Aorta (tissue), 5 donors: ENCODE measurements around the gene ZBTB8B. TPM values are rescaled to one million over a fixed set of nuclear protein-coding genes. Genes with fewer than 3 reads are reported as not detected.
"Not testable (repeated sequence)": the region's sequence is repeated elsewhere in the genome, so short reads cannot be mapped to it uniquely, and the experiment has no call there.

ENCODE experiments used
- ATAC-seq: fragments of 200-7000 bp; cut with Tn5 transposase; one replicate; pipeline ENCODE4 v1.9.1; 2022; ENCODE audit warnings: moderate library complexity; ENCODE audit not compliant: low FRiP score
- DNase-seq, 2 donors: peaks; one replicate each; pipeline ENCODE4 v3.0.0-alpha.2; 2020
- H3K27ac ChIP-seq, 2 donors: one replicate each; pipeline ENCODE4 v1.5.1; 2013; ENCODE audit warnings: low read length in 2 of 2, mild to moderate bottlenecking in 2 of 2, moderate library complexity in 2 of 2, control low read depth in 1 of 2, inconsistent platforms in 1 of 2, low read depth in 1 of 2
- H3K27me3 ChIP-seq, 2 donors: one replicate each; pipeline ENCODE4 v1.6.1; 2013; ENCODE audit warnings: control low read depth in 1 of 2, low read length in 1 of 2, mild to moderate bottlenecking in 1 of 2, moderate library complexity in 1 of 2; ENCODE audit not compliant: insufficient read depth in 2 of 2, control insufficient read depth in 1 of 2
- H3K36me3 ChIP-seq, 2 donors: one replicate each; pipeline ENCODE4 v1.6.1; 2013; ENCODE audit warnings: control low read depth in 1 of 2, low read length in 1 of 2, mild to moderate bottlenecking in 1 of 2; ENCODE audit not compliant: insufficient read depth in 2 of 2, control insufficient read depth in 1 of 2
- H3K4me1 ChIP-seq, 2 donors: one replicate each; pipeline ENCODE4 v1.6.1; 2013; ENCODE audit warnings: low read length in 2 of 2, control low read depth in 1 of 2, mild to moderate bottlenecking in 1 of 2, moderate library complexity in 1 of 2; ENCODE audit not compliant: insufficient read depth in 2 of 2, control insufficient read depth in 1 of 2
- H3K4me3 ChIP-seq, 2 donors: one replicate each; pipeline ENCODE4 v1.5.1; 2013; ENCODE audit warnings: low read length in 2 of 2, control low read depth in 1 of 2, mild to moderate bottlenecking in 1 of 2
- H3K9me3 ChIP-seq: one replicate; pipeline ENCODE4 v1.6.1; 2013; ENCODE audit warnings: mild to moderate bottlenecking, low read length; ENCODE audit not compliant: control insufficient read depth
- WGBS, 2 donors: extraction: QIAGEN DNeasy Blood & Tissue Kit; methylation state at CpG; one replicate each; pipeline ENCODE4 v1.1.7; 2013; 5-methylcytosine and 5-hydroxymethylcytosine counted together
- intact Hi-C, 2 donors: fragments of 100-400 bp; cut with DNase I; formaldehyde crosslinking; loops; one replicate each; pipeline versions ENCODE4 v1.14.2 to v1.15.0; 2022
- polyA plus RNA-seq, 2 donors: library from polyadenylated mRNA; stranded (reverse); fragments of 200-250 nt; gene quantifications; one replicate each; pipeline ENCODE4 v1.2.3, GENCODE V29; 2013
- total RNA-seq, 2 donors: library from RNA; stranded (reverse); fragmentation: NEBNext Ultra II Directional; extraction: Animal tissue kit (Norgen Biotek cat#: 25700); gene quantifications; one replicate each; pipeline ENCODE4 v1.2.1, GENCODE V29; 2021
- donor health status: healthy with polysubstance abuse.
- donor health status: Bipolar disorder and iron deficiency.
- donor health status: DM: no; HTN: no; CAD: no.
- donor health status: DM: no; HTN: no; CAD: no.
- donor health status: DM: yes; HTN: yes; CAD: no.

The ZBTB8B gene
- total and polyA plus RNA-seq, 4 donors: 0.03 TPM; not detected in 3

- Histone ChIP-seq H3K27me3 (no peaks in the 10 kb centered on the region), H3K4me1 (no peaks in the 10 kb centered on the region), H3K36me3 (no peaks in the 10 kb centered on the region), H3K9me3 (no peaks in the 10 kb centered on the region), H3K4me3 (no peak overlapping the region), H3K27ac (no peak overlapping the region)
- WGBS, 2 donors: 76 to 85% methylated on average over 2 of the region's 2 CpGs
- DNase-seq: no peak
- no peak for ATAC-seq
- intact Hi-C loops: no loop called here
These were observed 15.1 kb downstream of the ZBTB8B start for GRCh38 chr1:32480003-32480402.

GRCh38 chr1:32480761-32481160 lies 15.9 kb downstream of the ZBTB8B start:
- H3K4me3 ChIP-seq: no peak overlapping the region
- no peaks in the 10 kb centered on the region for H3K27me3 ChIP-seq
- H3K36me3 ChIP-seq: no peaks in the 10 kb centered on the region
- intact Hi-C loops: no loop called here
- no peak for DNase-seq
- no peak for ATAC-seq
- H3K27ac ChIP-seq: no peak overlapping the region
- WGBS, 2 donors: 95 to 96% methylated on average over 12 of the region's 12 CpGs
- no peaks in the 10 kb centered on the region for H3K4me1 ChIP-seq
- no peaks in the 10 kb centered on the region for H3K9me3 ChIP-seq

DNA sequence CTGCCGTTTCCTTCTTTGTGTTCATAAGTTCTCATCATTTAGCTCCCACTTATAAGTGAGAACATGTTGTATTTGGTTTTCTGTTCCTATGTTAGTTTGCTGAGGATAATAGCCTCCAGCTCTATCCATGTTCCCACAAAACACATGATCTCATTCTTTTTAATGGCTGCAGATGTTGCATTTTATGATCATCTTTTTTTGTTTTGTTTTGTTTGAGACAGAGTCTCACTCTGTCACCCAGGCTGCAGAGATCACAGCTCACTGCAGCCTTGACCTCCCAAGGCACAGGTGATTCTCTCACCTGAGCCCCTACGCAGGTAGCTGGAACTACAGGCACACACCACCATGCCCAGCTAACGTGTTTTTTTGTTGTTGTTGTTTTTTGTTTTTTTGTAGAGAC lies 16.9 kb downstream of the ZBTB8B start:
- WGBS, 2 donors: 88 to 90% methylated on average over 3 of the region's 3 CpGs
- intact Hi-C loops: not testable (repeated sequence)

GRCh38 chr1:32485554-32486255 lies 20.8 kb downstream of the ZBTB8B start:
- peak overlapping the region in 1 of 2 donors; percentile 12 for H3K27ac ChIP-seq
- intact Hi-C loops: no loop called here

More for the DNA sequence above, 16.9 kb downstream of the ZBTB8B start:
- not testable (repeated sequence) for H3K4me1 ChIP-seq, DNase-seq, H3K4me3 ChIP-seq, H3K36me3 ChIP-seq, H3K27ac ChIP-seq, H3K27me3 ChIP-seq, H3K9me3 ChIP-seq, ATAC-seq

DNA sequence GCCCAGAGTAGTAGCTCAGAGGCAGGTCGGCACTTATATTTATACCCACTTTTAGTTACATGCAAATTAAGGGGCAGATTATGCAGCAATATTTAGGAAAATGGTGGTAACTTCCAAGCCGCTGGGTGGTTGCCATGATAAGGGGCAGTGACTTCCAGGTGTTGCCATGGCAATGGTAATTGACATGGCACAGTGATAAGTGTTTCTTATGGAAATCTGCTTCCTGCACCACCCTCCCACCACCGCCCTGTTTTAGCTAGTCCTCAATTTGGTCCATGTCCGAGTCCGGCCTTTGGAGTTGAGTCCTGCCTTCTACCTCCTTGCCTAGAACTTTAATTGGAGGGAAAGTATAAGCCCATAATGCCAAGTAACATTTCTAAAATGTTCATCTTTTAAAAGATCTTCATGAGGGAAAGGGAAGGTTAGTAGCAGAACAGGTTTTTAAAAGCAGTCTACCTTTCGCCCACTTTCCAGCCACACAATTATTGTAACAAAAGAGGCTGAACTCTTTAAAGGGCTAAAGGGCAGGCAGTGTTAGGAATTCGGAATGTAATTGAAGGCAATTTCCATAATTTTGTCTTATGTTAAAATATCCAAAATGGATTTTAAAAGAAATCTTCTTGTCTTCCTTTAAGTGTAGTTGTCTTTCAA lies 21.7 kb downstream of the ZBTB8B start:
- Histone ChIP-seq H3K9me3 (no peaks in the 10 kb centered on the region), H3K4me3 (no peak overlapping the region), H3K27ac (no peak overlapping the region), H3K4me1 (no peaks in the 10 kb centered on the region), H3K27me3 (no peaks in the 10 kb centered on the region), H3K36me3 (no peaks in the 10 kb centered on the region)
- 76 to 78% methylated on average over 7 of the region's 7 CpGs for WGBS, 2 donors
- DNase-seq (no peak), ATAC-seq (no peak)
- intact Hi-C loops: no loop called here

More at GRCh38 chr1:32485554-32486255, 20.8 kb downstream of the ZBTB8B start:
- Histone ChIP-seq H3K27me3 (no peaks in the 10 kb centered on the region), H3K36me3 (no peaks in the 10 kb centered on the region), H3K9me3 (no peaks in the 10 kb centered on the region), H3K4me3 (no peak overlapping the region), H3K4me1 (no peaks in the 10 kb centered on the region)
- ATAC-seq (no peak), DNase-seq (no peak)
- WGBS, 2 donors: 10 to 13% methylated on average over 3 of the region's 3 CpGs

DNA sequence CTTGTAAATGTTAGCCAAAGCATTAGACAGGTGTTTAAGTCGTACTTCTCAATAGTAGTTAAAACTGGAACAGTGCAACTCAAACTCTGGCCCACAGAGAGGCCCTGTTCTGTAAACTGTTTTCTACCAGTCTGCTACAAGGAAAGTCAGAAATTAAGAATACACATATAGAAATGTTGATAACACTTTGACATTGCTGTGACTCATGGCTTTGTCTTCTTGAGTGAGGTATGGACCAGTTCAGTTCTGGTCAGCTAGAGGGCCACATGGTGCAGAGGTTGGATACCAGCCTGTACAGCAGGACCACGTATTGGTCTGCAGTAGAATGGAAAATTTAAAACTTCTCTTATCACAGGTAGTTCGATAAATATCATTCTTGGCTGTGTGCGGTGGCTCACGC lies 22.3 kb downstream of the ZBTB8B start:
- Histone ChIP-seq H3K27ac (no peak overlapping the region), H3K4me3 (no peak overlapping the region), H3K4me1 (no peaks in the 10 kb centered on the region), H3K36me3 (no peaks in the 10 kb centered on the region), H3K9me3 (no peaks in the 10 kb centered on the region), H3K27me3 (no peaks in the 10 kb centered on the region)
- intact Hi-C loops: no loop called here
- DNase-seq: no peak
- WGBS, 2 donors: 86 to 88% methylated on average over 5 of the region's 5 CpGs
- no peak for ATAC-seq

GRCh38 chr1:32489774-32490454 lies 25.0 kb downstream of the ZBTB8B start:
- no peaks in the 10 kb centered on the region for H3K4me1 ChIP-seq
- H3K36me3 ChIP-seq: no peaks in the 10 kb centered on the region
- ATAC-seq (no peak), DNase-seq (no peak)
- H3K9me3 ChIP-seq: no peaks in the 10 kb centered on the region
- intact Hi-C loops: no loop called here
- H3K27me3 ChIP-seq: no peaks in the 10 kb centered on the region
- WGBS, 2 donors: 56 to 72% methylated on average over 3 of the region's 3 CpGs
- H3K27ac ChIP-seq: no peak overlapping the region
- no peak overlapping the region for H3K4me3 ChIP-seq

DNA sequence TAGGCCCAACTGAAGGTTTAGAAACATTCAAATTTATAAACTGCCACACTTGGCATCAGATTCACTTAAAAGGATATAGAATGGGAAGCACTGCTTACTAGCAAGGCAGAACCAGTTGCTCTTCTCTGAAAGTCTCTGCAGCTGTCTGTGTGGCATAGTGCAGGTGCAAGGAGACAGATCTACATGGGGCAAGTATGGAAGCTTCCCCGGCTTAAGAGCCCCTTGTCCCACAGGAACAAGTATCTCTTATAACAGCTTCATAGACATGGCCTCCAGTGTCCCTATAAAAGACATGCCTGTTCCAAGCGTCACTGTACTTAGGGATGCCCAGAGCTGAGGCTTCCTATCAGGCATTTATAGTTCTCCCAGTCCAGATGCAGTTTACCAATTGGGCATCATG lies 26.5 kb downstream of the ZBTB8B start:
- H3K9me3 ChIP-seq: no peaks in the 10 kb centered on the region

More for the DNA sequence above, 26.5 kb downstream of the ZBTB8B start:
- no peak overlapping the region for H3K27ac ChIP-seq
- WGBS, 2 donors: 95 to 98% methylated on average over 2 of the region's 2 CpGs
- H3K4me1 ChIP-seq: no peaks in the 10 kb centered on the region
- no peak for ATAC-seq
- intact Hi-C loops: no loop called here
- no peak for DNase-seq
- no peaks in the 10 kb centered on the region for H3K36me3 ChIP-seq
- no peaks in the 10 kb centered on the region for H3K27me3 ChIP-seq
- H3K4me3 ChIP-seq: no peak overlapping the region
